Thyroid gland (tissue), 4 donors: ENCODE data around the gene SEMA4B. TPM values are rescaled to one million over a fixed set of nuclear protein-coding genes. Genes with fewer than 3 reads are reported as not detected.
A peak's percentile ranks its signal among the peaks of the same experiment; 100 is the strongest.

Experiments
- DNase-seq, 2 donors: peaks; one replicate each; pipeline ENCODE4 v3.0.0-alpha.2; 2019
- H3K27ac ChIP-seq, 3 donors: fragments of 200-600 bp; sonication (generic); 1 replicate in 2 of 3; 2 replicates in 1 of 3; pipeline ENCODE4 v1.5.1; 2016 to 2019; ENCODE audit warnings: mild to moderate bottlenecking in 1 of 3, moderate library complexity in 1 of 3
- H3K27me3 ChIP-seq: fragments of 200-600 bp; sonication (generic); one replicate; pipeline ENCODE4 v1.5.1; 2019
- H3K36me3 ChIP-seq, 2 donors: fragments of 200-600 bp; sonication (generic); one replicate each; pipeline ENCODE4 v1.5.1; 2016 to 2019
- H3K4me1 ChIP-seq, 2 donors: fragments of 200-600 bp; sonication (generic); one replicate each; pipeline ENCODE4 v1.5.1; 2017 to 2019
- H3K4me3 ChIP-seq, 3 donors: fragments of 200-600 bp; sonication (generic); replicated peaks in 1 of 3; 1 replicate in 2 of 3; 2 replicates in 1 of 3; pipeline ENCODE4 v1.5.1; 2016; ENCODE audit warnings: mild to moderate bottlenecking in 1 of 3
- H3K9me3 ChIP-seq: fragments of 200-600 bp; sonication (generic); one replicate; pipeline ENCODE4 v1.5.1; 2017
- CTCF ChIP-seq, 6 experiments: fragments of 200-600 bp in 3 of 6; fragments of 450-650 bp in 3 of 6; sonication (generic) in 3 of 6; IDR thresholded peaks; one replicate each; pipeline ENCODE4 v1.5.1; 2016 to 2019; ENCODE audit warnings: antibody characterized with exemption in 6 of 6, mild to moderate bottlenecking in 2 of 6, inconsistent platforms in 1 of 6, moderate library complexity in 1 of 6
- POLR2A ChIP-seq, 2 donors: fragments of 450-650 bp; IDR thresholded peaks; one replicate each; pipeline ENCODE4 v1.6.1; 2017; ENCODE audit warnings: antibody characterized with exemption in 2 of 2, mild to moderate bottlenecking in 2 of 2, moderate library complexity in 1 of 2
- WGBS, 2 donors: methylation state at CpG; one replicate each; pipeline ENCODE4 v1.1.5; 2017; 5-methylcytosine and 5-hydroxymethylcytosine counted together
- intact Hi-C: fragments of 100-400 bp; cut with DNase I; formaldehyde crosslinking; loops from one replicate; pipeline ENCODE4 v1.15.1; 2023
- total RNA-seq, 4 donors: library from RNA; depleted of rRNA; stranded (reverse); fragments of >200 nt; gene quantifications; one replicate each; pipeline ENCODE4 v1.2.3, GENCODE V29; 2016

Gene SEMA4B
- total RNA-seq, 4 donors from 2014 or later, result 49.5 to 163 (median 69.9) TPM

GRCh38 chr15:90178468-90179435 is 22.4 kb upstream of the SEMA4B start:
- no peak overlapping the region for H3K4me3 ChIP-seq
- H3K27me3 ChIP-seq, result no peaks in the 10 kb centered on the region
- no peak for DNase-seq
- 72 to 81% methylated on average over 10 of the region's 10 CpGs for WGBS, 2 donors
- H3K9me3 ChIP-seq, result no peaks in the 10 kb centered on the region
- H3K27ac ChIP-seq, result peak overlapping the region in 1 of 3 donors; percentile 7
- H3K36me3 ChIP-seq, result no peaks in the 10 kb centered on the region
- TF ChIP-seq POLR2A (IDR thresholded peaks at IDR 0.05) (no peak), CTCF (IDR thresholded peaks at IDR 0.05) (no peak)
- H3K4me1 ChIP-seq, result peaks cover 32 to 58% of the 10 kb centered on the region in 2 donors
- intact Hi-C loops, result no loop called here

GRCh38 chr15:90181776-90182175 is 19.4 kb upstream of the SEMA4B start:
- Histone ChIP-seq H3K9me3 (no peaks in the 10 kb centered on the region), H3K4me1 (peaks cover 31 to 49% of the 10 kb centered on the region in 2 donors), H3K36me3 (no peaks in the 10 kb centered on the region), H3K27ac (peak overlapping the region; percentile 24 to 99 (median 73)), H3K27me3 (no peaks in the 10 kb centered on the region), H3K4me3 (no peak overlapping the region)
- TF ChIP-seq CTCF (IDR thresholded peaks at IDR 0.05) (no peak), POLR2A (IDR thresholded peaks at IDR 0.05) (no peak)
- intact Hi-C loops, result no loop called here
- 11 to 33% methylated on average over 2 of the region's 2 CpGs for WGBS, 2 donors
- DNase-seq, result peak in 1 of 2 donors; percentile 43

GRCh38 chr15:90184119-90184785 is 16.9 kb upstream of the SEMA4B start:
- H3K36me3 ChIP-seq, result no peaks in the 10 kb centered on the region
- peak overlapping the region; percentile 98 to 99 (median 98) for H3K27ac ChIP-seq
- peaks cover 36 to 67% of the 10 kb centered on the region in 2 donors for H3K4me1 ChIP-seq
- H3K27me3 ChIP-seq, result no peaks in the 10 kb centered on the region
- intact Hi-C loops, result no loop called here
- peak overlapping the region in 2 of 3 donors; percentile 74 to 76 for H3K4me3 ChIP-seq
- no peaks in the 10 kb centered on the region for H3K9me3 ChIP-seq
- DNase-seq, result peak; percentile 86 to 98
- peak in 1 of 2 donors; percentile 68 for TF ChIP-seq POLR2A (IDR thresholded peaks at IDR 0.05)
- TF ChIP-seq CTCF (IDR thresholded peaks at IDR 0.05), result no peak
- 9 to 13% methylated on average over 13 to 15 of the region's 27 CpGs for WGBS, 2 donors

- intact Hi-C loops, result no loop called here
- H3K27ac ChIP-seq, result peak overlapping the region; percentile 98 to 99 (median 98)
- no peaks in the 10 kb centered on the region for H3K9me3 ChIP-seq
- TF ChIP-seq POLR2A (IDR thresholded peaks at IDR 0.05), result peak in 1 of 2 donors; percentile 75
- no peak for TF ChIP-seq CTCF (IDR thresholded peaks at IDR 0.05)
- H3K27me3 ChIP-seq, result no peaks in the 10 kb centered on the region
- H3K36me3 ChIP-seq, result no peaks in the 10 kb centered on the region
- H3K4me1 ChIP-seq, result peaks cover 40 to 74% of the 10 kb centered on the region in 2 donors
- DNase-seq, result peak; percentile 78 to 87
- H3K4me3 ChIP-seq, result peak overlapping the region; percentile 60 to 76 (median 74)
- WGBS, 2 donors, result 7 to 8% methylated on average over 13 to 15 of the region's 67 CpGs
Observed at GRCh38 chr15:90184786-90185704, 16.1 kb upstream of the SEMA4B start.
